IPS DF 4.7 (cell line): ENCODE measurements around the gene ANKS1A.

ENCODE experiments used
- DNase-seq: peaks from one replicate; pipeline ENCODE4 v3.0.0-alpha.2; 2013; ENCODE audit warnings: low spot score; ENCODE audit errors: extremely low read depth

The ANKS1A gene

DNA sequence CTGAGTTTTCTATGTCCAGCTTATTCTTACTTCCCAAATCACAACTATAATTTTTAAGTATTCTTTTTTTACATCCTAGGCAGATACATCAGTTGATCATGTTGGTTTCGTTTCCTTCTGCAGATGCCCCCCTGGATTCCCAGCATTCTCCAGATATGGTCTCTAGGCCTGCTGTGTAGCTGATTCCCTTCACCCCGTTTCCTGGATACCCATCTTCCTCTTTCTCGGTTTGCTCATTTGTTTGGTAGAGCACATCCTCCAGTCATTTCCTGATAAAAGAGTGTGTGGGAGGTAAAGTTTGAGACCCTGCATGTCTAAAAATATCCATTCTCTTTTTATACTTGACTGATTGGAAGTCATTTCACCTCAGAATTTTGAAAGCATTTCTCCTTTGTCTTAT lies 66.4 kb downstream of the ANKS1A start:
- no peak for DNase-seq

DNA sequence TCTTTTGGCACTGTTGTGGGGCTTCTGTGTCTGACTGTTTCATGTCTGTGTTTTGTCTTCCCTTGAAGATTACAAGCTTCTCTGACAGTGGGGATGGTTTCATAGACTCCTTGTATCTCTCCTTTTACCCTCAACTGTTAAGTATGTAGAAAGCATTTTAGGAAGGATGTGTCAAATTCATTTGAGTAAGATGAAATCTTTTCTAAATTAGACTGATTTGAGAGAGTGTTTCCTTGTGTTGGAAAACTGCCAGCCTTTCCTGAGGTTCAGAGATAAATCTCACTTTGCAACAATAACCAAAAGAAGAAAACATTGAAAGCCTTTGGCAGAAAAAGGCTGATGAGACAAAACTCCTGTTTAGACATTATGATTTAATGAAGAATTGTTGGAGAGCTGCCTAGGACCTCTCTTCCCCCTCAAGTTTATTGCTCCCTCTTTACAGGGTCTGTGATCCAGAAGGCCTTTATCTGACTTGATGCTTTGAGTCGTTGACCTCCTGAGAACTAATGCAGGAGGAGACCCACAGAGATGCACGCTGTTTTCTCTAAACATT lies 68.3 kb downstream of the ANKS1A start:
- DNase-seq: no peak

DNA sequence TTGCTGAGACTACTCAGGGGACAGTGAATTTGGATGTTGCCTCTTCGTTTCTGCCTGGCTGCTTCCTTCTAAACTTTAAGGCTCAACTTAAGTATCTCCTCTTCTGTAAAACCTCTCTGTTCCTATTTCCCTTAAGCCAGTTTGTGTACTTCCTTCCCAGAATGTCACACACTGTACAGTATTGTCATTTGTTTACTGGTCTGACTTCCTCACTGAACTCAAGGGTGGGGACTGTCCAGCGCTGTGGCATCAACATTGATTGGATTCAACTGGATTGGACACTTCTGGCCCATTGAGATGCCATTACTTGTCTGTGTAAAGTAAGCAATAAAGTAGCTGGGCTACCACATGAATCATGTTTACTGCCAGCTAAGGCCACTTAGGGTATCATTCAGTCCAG lies 69.7 kb downstream of the ANKS1A start:
- no peak for DNase-seq

DNA sequence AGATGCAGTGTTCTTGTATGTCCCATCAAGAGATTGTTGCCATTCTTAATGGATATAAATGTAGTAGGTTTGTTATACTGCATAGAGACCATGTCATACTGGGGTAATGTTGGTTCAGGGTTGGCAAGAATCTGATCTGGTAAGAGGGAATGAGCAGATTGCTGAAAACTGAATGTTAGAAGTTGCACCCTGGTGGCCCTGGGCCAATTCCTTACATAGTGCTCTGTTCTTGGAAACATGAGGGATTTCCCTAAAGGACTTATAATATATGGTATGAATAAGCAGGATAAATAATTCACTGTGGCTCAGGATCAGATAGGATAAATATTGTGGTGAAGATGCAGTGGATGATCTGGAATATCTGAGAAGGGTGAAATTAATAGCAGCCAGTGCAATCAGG lies 70.2 kb downstream of the ANKS1A start:
- DNase-seq: no peak

DNA sequence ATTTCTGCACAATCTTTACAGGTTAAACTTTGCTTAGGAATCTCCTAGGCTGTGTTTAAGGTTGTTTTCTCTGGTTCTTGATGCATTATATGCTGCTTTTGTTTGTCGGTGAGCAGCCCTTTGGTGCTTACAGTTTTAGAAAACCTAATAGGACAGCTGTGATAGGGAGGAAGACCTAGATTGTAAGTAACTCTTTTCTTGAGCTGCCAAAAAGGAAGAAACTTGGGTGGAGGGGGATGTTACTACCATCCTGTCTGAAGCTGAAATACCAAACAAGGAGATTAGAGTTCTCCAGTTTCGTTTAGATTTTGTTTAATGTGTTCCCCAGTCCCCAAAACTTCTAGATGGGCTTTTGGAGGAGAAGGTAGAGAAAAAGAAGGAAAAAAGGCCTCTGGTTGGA lies 72.0 kb downstream of the ANKS1A start:
- no peak for DNase-seq

DNA sequence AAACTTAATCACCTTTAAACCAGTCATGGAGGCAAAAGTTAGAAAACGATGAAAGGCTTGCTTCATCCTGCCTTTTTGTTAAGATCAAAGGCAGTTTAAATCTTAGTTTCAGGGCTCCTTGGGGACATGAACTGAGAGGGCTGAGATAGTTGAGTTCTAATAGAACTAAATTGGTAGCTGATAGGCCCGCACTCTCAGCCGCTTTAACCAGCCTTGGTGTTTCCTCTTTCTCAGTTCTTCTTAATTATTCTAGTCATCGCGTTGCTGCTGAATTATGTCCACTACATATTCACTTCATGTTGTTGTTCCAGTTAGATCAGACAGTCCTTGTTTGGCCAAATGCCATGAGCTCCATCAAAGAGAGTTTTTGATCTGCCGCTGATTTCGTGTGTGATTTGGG lies 72.5 kb downstream of the ANKS1A start:
- no peak for DNase-seq

DNA sequence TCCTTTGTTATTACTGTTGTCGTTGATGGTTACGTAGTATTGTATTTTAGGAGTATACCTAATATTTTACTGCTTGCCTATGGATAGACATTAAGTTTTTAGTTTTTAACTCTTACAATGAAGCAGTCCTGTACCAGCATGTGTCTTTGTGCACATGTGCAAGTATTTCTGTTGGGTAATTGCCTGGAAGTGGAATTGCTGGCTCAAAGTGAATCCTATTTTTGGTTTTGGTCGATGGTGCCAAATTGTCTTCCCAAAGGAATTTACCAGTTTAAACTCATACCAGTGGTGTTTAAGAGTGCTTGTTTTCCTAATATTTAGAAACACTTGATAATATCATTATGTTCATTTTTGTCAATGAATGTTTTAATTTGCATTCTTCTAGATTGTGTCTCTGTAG lies 75.5 kb downstream of the ANKS1A start:
- DNase-seq: no peak

DNA sequence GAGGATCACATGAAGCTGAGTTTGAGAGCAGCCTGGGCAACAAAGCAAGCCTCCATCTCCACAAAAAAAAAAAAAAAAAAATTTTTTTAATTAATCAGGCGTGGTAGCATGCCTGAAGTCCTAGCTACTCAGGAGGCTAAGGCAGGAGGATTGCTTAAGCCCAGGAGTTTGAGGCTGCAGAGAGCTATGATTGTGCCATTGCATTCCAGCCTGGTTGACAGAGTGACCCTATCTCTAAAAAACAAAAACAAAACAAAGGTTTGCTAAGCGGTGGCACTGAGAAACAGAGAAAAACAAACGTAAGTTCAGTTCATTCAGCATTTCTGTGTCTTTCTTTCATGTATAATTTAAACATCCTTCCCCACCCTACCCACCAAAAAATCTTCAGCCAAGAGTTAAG lies 78.4 kb downstream of the ANKS1A start:
- DNase-seq: no peak

DNA sequence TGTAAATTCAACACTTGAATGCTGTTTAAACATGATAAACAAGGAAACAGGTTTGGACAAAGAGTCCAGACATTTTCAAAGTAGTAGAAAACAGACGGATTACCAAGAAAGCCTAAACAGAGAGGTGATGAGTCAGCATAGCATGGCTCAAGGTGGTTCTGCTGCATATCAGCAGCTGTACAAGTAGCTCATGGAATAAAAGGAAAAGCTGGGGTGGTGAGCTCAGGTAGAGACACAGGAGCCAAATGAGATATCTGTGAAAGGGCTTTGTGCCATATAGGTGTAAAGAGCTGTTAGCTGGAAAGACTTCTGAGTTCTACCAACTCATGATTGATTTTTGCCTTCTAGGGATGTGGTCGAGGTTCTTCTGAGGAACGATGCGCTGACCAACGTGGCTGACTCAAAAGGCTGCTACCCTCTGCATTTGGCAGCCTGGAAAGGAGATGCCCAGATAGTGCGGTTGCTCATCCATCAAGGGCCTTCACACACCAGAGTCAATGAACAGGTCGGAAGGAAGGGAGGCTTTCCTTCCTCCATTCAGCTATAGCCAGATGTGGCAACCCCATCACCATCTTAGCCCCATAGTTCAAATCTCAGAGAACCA lies 80.7 kb downstream of the ANKS1A start:
- DNase-seq: no peak

DNA sequence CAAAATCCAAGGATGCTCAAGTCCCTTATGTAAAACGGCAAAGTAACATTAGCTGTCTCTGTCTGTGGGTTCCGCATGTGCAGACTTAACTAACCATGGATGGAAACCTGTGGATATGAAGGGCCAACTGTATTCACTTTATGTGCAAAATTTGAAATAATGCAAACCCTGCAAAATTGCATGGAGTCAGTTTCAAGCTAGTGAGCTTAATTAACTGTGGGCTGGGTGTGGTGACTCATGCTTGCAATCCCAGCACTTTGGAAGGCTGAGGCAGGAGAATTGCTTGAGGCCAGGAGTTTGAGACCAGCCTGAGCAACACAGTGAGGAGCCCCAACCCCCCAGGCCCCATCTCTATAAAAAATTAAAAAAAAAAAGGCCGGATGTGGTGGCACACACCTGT lies 81.4 kb downstream of the ANKS1A start:
- DNase-seq: no peak

DNA sequence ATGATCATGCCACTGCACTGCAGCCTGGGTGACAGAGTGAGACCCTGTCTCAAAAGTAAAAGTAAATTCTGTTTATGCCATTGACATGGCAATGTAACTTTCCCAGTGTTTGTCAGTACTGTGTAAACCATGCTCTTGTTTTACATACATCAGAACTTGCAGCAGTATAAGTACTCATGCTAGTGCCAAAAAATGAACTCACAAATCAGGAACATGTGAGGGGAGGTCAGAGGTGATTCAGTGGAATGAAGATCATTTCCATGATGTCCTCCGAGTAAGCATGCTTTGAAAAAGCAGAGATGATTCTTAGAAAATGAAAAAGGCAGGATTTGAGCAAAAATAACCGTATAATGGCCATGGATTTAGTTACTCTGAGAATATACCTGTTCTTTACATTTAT lies 81.9 kb downstream of the ANKS1A start:
- no peak for DNase-seq

DNA sequence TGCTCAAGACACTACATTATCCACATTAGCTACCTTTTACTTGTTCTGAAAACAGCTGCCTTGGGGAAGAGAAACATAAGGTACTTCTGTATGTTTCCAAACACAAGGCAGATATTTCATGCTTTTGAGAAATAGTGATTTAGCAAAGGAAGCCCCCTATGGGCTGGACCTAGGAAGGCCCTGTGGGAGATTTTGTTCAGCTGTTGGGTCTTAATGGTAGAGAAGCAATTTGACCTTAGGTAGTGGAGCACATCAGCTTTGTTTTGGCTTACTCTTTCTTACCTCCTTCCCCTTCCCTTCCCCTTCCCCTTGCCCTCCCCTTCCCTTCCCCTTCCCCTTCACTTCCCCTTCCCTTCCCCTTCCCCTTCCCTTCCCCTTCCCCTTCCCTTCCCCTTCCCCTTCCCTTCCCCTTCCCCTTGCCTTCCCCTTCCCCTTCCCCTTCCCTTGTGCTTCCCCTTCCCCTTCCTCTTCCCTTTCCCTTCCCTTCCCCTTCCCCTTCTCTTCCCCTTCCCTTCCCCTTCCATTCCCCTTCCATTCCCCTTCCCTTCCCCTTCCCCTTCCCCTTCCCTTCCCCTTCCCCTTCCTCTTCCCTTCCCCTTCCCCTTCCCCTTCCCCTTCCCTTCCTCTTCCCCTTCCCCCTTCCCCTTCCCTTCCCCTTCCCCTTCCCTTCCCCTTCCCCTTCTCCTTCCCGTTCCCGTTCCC lies 84.6 kb downstream of the ANKS1A start:
- no peak for DNase-seq

DNA sequence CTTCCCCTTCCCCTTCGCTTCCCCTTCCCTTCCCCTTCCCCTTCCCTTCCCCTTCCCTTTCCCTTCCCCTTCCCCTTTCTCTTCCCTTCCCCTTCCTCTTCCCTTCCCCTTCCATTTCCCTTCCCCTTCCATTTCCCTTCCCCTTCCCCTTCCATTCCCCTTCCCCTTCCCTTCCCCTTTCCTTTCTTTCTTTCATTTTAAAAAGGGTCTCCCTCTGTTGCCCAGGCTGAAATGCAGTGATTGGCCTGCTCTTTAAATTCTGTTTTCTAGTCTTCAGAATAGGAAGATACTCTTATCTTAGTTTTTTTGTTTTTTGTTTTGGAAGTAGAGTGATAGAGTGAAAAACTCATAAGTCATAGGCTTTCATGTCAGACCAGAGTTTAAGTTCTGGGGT lies 85.2 kb downstream of the ANKS1A start:
- DNase-seq: no peak

DNA sequence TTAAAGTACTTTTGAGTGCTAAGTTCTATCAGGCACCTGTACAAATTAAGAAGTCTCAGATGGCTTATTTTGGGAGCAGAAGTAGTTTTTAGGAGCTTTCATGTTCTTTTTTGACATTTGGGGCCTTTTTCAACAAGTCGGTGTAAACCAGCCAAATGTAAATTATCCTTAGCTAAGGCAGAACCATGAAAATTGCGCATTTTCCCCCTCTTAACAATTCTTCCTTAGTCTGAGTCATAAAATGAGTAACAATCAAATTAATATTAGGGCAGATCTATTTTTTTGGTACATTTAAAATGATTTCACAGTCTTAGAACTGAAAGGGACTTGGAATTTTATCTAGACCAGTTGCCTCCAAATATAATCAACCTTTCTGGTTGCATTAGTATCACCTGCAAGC lies 87.2 kb downstream of the ANKS1A start:
- DNase-seq: no peak

DNA sequence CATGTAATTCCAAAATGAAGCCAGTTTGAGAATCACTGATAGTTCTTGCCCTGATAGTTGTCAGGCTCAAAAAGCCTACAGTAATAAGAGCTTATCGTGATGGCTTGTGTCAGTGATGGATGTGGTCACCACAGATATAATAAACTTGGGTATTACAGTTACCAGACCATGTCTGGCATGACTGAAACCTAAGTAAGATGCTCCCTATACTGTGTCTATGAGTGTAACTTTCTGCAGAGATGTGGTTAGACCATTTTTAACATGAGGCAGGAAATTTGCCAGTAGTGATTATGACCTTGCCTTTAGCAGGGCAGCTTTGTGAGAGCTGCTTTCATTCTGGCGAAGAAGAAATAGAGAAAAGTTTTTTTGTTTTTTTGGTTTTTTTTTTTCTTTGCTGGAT lies 90.2 kb downstream of the ANKS1A start:
- DNase-seq: no peak

DNA sequence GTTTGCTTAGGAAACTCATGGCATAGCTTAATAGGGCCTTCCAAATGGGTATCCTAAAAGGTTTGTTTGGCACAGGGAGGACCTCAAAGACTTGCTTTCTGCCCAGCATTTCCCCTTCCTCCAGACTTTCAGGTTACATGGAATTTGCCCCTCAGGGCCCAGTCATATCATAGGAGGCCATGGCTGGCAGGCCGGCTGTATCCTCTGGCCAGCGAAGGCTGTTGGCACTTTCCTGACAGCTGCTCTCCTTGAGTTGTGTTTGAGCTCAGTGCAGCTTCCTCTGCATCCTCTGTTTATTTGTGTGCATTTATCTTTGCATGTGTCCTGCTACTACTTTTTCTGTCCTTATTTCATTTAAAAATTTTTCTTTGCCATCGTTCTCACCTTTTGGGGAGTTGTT lies 90.9 kb downstream of the ANKS1A start:
- no peak for DNase-seq

DNA sequence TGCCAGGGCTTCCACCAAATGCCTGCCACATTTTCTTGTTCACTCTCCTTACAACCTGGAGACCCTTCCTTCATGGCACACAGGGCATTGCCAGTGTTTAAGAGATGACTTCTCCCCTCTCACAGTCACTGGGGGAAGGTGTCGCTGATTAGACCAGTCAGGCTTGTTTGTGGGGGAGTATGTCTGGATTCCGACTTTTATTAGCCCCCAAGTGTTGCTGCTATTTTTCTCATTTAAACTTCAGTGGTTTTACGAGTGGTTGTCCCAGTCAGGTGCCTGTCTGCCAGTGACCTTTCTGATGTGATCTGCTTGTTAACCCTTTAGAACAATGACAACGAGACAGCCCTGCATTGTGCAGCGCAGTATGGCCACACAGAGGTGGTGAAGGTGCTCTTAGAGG lies 92.3 kb downstream of the ANKS1A start:
- DNase-seq: no peak

DNA sequence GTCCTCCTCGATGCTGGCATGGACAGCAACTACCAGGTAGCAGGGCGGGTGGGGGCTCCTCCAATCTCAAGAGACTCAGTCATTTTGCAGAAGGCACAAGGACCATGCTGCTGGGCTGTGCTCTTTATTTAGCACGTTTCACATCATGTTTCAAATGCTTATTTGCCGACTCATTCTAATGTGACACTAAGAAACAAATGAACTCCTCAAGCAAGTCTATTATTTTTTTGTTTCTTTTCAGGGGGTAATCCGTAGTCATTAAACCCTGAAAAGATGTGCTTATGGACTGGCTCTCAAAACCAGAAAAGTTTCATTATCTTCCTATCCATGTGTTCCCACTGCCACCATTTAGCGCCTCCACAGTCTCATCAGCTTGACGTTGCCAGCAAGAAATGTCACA lies 92.9 kb downstream of the ANKS1A start:
- DNase-seq: no peak

DNA sequence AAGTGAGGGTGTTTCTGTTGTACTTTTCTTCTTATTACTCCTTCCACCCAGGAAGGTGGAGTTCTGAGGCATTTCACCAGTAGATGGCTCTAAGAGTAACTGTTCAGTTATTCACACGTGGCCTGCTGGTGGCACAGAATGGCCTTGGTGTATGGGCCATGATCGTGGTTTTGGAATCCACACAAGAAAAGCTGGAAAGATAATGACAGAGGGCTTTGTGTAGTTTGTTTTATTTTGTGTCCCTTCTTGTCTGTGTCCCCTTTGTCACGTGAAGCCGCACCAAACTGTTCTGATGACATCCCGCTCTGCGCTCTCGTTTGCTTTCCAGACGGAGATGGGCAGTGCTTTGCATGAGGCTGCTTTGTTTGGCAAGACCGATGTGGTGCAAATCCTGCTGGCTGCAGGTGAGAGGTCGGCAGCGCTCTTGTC lies 93.4 kb downstream of the ANKS1A start:
- no peak for DNase-seq

DNA sequence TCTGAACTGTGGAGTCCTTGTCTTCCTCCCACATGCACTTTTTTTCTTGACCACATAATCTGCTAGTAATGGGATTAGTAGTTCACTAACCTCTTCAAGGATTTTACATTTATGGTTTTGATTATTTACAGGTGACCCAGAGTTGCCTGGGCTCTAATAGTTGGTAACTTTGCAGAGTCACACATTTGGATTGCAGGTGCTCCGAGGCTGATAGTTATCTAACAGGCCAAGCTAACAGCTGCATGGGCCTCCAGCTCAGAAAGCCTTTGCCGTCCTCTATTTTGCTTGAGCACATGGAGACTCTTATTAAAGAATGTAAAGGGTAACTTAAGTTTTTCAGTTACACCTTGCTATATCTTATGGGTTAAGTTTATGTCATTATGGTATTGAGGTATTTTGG lies 95.4 kb downstream of the ANKS1A start:
- no peak for DNase-seq

DNA sequence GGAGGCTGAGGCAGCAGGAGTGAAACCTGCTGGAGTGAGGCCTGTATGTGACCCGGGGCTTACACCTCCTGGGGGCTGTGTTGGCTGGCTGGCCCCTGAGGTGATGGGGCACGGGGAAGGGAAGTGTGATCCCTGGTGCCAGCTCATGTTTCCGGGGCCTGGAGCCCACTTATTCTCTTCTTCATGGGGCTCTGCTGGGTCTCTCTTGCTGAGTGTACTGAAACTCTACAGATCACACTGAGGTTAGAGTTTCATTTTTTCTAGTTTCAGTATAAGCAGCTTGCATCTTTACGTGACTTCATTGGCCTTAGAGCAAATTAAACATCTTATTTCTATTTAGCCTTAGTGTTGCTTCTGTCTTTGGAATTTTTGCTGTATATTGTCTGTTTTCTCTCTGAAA lies 96.2 kb downstream of the ANKS1A start:
- DNase-seq: no peak

DNA sequence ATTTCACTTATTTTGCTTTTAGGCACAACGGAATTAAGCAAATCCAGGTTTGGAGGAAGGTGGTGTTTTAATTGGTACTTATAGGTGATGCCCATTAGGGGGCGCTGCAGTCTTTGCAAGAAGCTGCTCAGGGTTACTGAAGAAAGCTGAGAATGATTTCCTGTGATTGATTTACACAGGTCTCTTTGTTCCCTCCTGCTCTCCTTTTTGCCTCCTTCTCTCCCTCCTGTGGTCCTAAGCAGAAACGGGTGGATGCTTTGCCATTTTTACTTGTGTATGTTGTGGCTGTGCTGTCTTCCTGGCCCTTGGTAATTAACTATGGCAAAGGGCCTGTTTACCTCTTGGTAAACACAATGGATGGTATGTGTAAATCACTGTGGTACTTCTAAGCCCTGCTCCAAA lies 97.8 kb downstream of the ANKS1A start:
- DNase-seq: peak; percentile 44

DNA sequence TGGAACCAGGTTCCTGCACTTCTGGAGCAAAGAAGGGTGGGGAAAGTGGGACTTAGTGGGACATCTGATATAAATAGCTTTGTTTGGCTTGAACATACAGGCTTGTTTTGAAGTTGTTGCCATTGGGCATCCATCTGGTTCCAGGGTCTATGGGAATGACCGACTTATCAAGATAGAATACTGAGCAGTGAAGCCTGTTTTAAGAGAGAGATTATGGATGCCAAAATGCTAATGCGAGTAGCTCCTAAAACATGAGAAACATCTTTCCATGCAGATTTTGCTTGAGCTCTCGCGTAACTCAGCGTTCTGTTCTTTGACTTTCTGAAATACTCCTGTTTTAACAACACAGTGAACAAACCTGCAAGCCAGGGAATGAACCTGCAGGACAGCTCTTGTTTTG lies 98.5 kb downstream of the ANKS1A start:
- no peak for DNase-seq
